ENCODE results near the gene ARHGAP33.

ARHGAP33 gene

DNA sequence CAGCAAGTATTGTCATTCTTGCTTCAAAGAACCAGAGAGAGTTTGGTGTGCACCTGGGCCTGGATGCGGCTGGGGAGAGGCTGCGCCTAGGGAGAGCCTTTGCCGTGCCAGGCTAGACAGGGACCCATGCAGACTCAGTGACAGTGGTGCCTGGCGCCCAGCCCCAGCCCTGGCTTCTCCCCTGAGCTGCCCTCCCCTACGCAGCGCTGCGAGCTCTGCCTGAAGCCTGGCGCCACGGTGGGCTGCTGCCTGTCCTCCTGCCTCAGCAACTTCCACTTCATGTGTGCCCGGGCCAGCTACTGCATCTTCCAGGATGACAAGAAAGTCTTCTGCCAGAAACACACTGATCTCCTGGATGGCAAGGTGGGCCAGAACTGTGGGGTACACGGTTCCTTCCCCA, 45.6 kb upstream of the ARHGAP33 start:
- TF ChIP-seq POLR2AphosphoS5 (IDR thresholded peaks at IDR 0.05; ENCODE audit: low read depth, low read length) (no peak), SIN3A (IDR thresholded peaks at IDR 0.05; ENCODE audit: borderline replicate concordance, insufficient read depth, low read length) (no peak), FOXP2 (optimal IDR thresholded peaks at IDR 0.05; ENCODE audit: borderline replicate concordance, extremely low read depth, extremely low read length, insufficient read depth) (no peak), TAF1 (IDR thresholded peaks at IDR 0.05; ENCODE audit: borderline replicate concordance, insufficient read depth, low read length) (no peak)
- TF ChIP-seq, protein P1, sequence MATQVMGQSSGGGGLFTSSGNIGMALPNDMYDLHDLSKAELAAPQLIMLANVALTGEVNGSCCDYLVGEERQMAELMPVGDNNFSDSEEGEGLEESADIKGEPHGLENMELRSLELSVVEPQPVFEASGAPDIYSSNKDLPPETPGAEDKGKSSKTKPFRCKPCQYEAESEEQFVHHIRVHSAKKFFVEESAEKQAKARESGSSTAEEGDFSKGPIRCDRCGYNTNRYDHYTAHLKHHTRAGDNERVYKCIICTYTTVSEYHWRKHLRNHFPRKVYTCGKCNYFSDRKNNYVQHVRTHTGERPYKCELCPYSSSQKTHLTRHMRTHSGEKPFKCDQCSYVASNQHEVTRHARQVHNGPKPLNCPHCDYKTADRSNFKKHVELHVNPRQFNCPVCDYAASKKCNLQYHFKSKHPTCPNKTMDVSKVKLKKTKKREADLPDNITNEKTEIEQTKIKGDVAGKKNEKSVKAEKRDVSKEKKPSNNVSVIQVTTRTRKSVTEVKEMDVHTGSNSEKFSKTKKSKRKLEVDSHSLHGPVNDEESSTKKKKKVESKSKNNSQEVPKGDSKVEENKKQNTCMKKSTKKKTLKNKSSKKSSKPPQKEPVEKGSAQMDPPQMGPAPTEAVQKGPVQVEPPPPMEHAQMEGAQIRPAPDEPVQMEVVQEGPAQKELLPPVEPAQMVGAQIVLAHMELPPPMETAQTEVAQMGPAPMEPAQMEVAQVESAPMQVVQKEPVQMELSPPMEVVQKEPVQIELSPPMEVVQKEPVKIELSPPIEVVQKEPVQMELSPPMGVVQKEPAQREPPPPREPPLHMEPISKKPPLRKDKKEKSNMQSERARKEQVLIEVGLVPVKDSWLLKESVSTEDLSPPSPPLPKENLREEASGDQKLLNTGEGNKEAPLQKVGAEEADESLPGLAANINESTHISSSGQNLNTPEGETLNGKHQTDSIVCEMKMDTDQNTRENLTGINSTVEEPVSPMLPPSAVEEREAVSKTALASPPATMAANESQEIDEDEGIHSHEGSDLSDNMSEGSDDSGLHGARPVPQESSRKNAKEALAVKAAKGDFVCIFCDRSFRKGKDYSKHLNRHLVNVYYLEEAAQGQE (IDR thresholded peaks at IDR 0.05; ENCODE audit: insufficient read depth in 1 of 2, low read depth in 2 of 2, low read length in 2 of 2): no peak

- TF ChIP-seq, protein P1 (IDR thresholded peaks at IDR 0.05; ENCODE audit: insufficient read depth in 1 of 2, low read depth in 2 of 2, low read length in 2 of 2): no peak
- TF ChIP-seq POLR2AphosphoS5 (IDR thresholded peaks at IDR 0.05; ENCODE audit: low read depth, low read length): no peak
These were observed 45.0 kb upstream of the ARHGAP33 start for GRCh38 chr19:35730326-35730725.

GRCh38 chr19:35731353-35731752, 44.0 kb upstream of the ARHGAP33 start:
- TF ChIP-seq SIN3A (IDR thresholded peaks at IDR 0.05; ENCODE audit: borderline replicate concordance, insufficient read depth, low read length): no peak
- TF ChIP-seq FOXP2 (optimal IDR thresholded peaks at IDR 0.05; ENCODE audit: borderline replicate concordance, extremely low read depth, extremely low read length, insufficient read depth): no peak
- no peak for TF ChIP-seq POLR2AphosphoS5 (IDR thresholded peaks at IDR 0.05; ENCODE audit: low read depth, low read length)
- TF ChIP-seq, protein P1 (IDR thresholded peaks at IDR 0.05; ENCODE audit: insufficient read depth in 1 of 2, low read depth in 2 of 2, low read length in 2 of 2): no peak
- TF ChIP-seq TAF1 (IDR thresholded peaks at IDR 0.05; ENCODE audit: borderline replicate concordance, insufficient read depth, low read length): no peak

DNA sequence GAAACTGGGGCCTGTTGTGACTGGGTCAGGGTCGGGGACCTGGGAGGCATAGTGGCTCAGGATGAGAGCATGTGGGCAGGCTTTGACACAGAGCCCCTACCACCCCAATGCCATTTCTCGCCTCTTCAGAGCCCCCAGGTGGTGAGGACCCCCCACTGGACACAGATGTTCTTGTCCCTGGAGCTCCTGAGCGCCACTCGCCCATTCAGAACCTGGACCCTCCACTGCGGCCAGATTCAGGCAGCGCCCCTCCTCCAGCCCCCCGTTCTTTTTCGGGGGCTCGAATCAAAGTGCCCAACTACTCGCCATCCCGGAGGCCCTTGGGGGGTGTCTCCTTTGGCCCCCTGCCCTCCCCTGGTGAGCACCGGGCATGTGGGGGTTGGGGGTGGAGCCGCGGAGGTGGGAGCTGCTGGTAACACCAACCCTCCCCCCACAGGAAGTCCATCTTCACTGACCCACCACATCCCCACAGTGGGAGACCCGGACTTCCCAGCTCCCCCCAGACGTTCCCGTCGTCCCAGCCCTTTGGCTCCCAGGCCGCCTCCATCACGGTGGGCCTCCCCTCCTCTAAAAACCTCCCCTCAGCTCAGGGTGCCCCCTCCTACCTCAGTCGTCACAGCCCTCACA, 43.5 kb upstream of the ARHGAP33 start:
- TF ChIP-seq TAF1 (IDR thresholded peaks at IDR 0.05; ENCODE audit: borderline replicate concordance, insufficient read depth, low read length) (no peak), FOXP2 (optimal IDR thresholded peaks at IDR 0.05; ENCODE audit: borderline replicate concordance, extremely low read depth, extremely low read length, insufficient read depth) (no peak), SIN3A (IDR thresholded peaks at IDR 0.05; ENCODE audit: borderline replicate concordance, insufficient read depth, low read length) (no peak)

GRCh38 chr19:35732540-35733179, 42.7 kb upstream of the ARHGAP33 start:
- TF ChIP-seq, protein P1 (IDR thresholded peaks at IDR 0.05; ENCODE audit: insufficient read depth in 1 of 2, low read depth in 2 of 2, low read length in 2 of 2): no peak

Data from PFSK-1 (cell line).